Activated CD4-positive, alpha-beta T cell treated with anti-CD3 and anti-CD28 coated beads for 48 hours (primary cell): ENCODE measurements around the gene UBASH3B.
"Not testable (repeated sequence)": the region's sequence is repeated elsewhere in the genome, so short reads cannot be mapped to it uniquely, and the experiment has no call there.

Experiments used
- DNase-seq: peaks from one replicate; pipeline ENCODE4 v3.0.0-alpha.2; 2020

UBASH3B gene

GRCh38 chr11:122655527-122656072, at the start of gene UBASH3B:
Gene UBASH3B, plus strand, starts transcription at chr11:122655722. Its CDS starts 328 bp downstream, at chr11:122656050.
- peak; percentile 76 for DNase-seq

- not testable (repeated sequence) for DNase-seq
Observed at GRCh38 chr11:122607162-122607561, 48.4 kb upstream of the UBASH3B start.

GRCh38 chr11:122612123-122612824, 43.2 kb upstream of the UBASH3B start:
- DNase-seq, result no peak

- no peak for DNase-seq
Observed at GRCh38 chr11:122616718-122617117, 38.8 kb upstream of the UBASH3B start.

GRCh38 chr11:122617297-122617696, 38.2 kb upstream of the UBASH3B start:
- no peak for DNase-seq

GRCh38 chr11:122617926-122618325, 37.6 kb upstream of the UBASH3B start:
- DNase-seq, result no peak

- DNase-seq, result no peak
Observed at GRCh38 chr11:122618927-122619326, 36.6 kb upstream of the UBASH3B start.

GRCh38 chr11:122619757-122620156, 35.8 kb upstream of the UBASH3B start:
- DNase-seq, result no peak

GRCh38 chr11:122625501-122625900, 30.0 kb upstream of the UBASH3B start:
- not testable (repeated sequence) for DNase-seq

GRCh38 chr11:122625976-122626665, 29.4 kb upstream of the UBASH3B start:
- no peak for DNase-seq

- DNase-seq, result no peak
Observed at GRCh38 chr11:122627745-122628144, 27.8 kb upstream of the UBASH3B start.

GRCh38 chr11:122628810-122629555, 26.5 kb upstream of the UBASH3B start:
- peak; percentile 79 for DNase-seq

GRCh38 chr11:122632181-122632824, 23.2 kb upstream of the UBASH3B start:
- DNase-seq, result no peak

GRCh38 chr11:122633219-122633829, 22.2 kb upstream of the UBASH3B start:
- no peak for DNase-seq

GRCh38 chr11:122634501-122634900, 21.0 kb upstream of the UBASH3B start:
- DNase-seq, result no peak

- no peak for DNase-seq
Observed at GRCh38 chr11:122637541-122637940, 18.0 kb upstream of the UBASH3B start.

GRCh38 chr11:122642472-122642922, 13.0 kb upstream of the UBASH3B start:
- DNase-seq, result no peak

- DNase-seq, result no peak
Observed at GRCh38 chr11:122642971-122643370, 12.6 kb upstream of the UBASH3B start.

- no peak for DNase-seq
Observed at GRCh38 chr11:122645847-122646246, 9.7 kb upstream of the UBASH3B start.

GRCh38 chr11:122646549-122647340, 8.8 kb upstream of the UBASH3B start:
- no peak for DNase-seq

GRCh38 chr11:122647736-122648275, 7.7 kb upstream of the UBASH3B start:
- no peak for DNase-seq
